Astrocyte (in vitro differentiated cells and primary cell): ENCODE results near the gene SART3. TPM values are rescaled to one million over a fixed set of nuclear protein-coding genes. Genes with fewer than 3 reads are reported as not detected.

Experiments
- DNase-seq: peaks from one replicate; pipeline ENCODE4 v3.0.0-alpha.2; 2010; ENCODE audit warnings: low read depth
- FAIRE-seq: peaks from 2 replicates; lab custom pipeline; 2011; peaks lifted over from hg19 to GRCh38; lab: Jason Lieb, UNC
- H2AFZ ChIP-seq: 2 replicates; pipeline ENCODE4 v1.6.0; 2012; ENCODE audit warnings: low read depth, low read length, inconsistent platforms
- H3K27ac ChIP-seq: 2 replicates; pipeline ENCODE4 v1.5.1; 2011; ENCODE audit warnings: low read depth, low read length, inconsistent platforms
- H3K27me3 ChIP-seq: 2 replicates; pipeline ENCODE4 v1.6.0; 2011; ENCODE audit warnings: low read length, inconsistent platforms; ENCODE audit not compliant: insufficient read depth
- H3K36me3 ChIP-seq: 2 replicates; pipeline ENCODE4 v1.5.1; 2011; ENCODE audit warnings: low read length, inconsistent platforms; ENCODE audit not compliant: insufficient read depth
- H3K4me1 ChIP-seq: 2 replicates; pipeline ENCODE4 v1.5.1; 2011; ENCODE audit warnings: low read length, inconsistent platforms; ENCODE audit not compliant: insufficient read depth
- H3K4me2 ChIP-seq: 2 replicates; pipeline ENCODE4 v1.6.0; 2012; ENCODE audit warnings: low read length, inconsistent platforms
- H3K4me3 ChIP-seq: 2 replicates; pipeline ENCODE4 v1.5.1; 2011; ENCODE audit warnings: low read depth, mild to moderate bottlenecking, low read length, inconsistent platforms; ENCODE audit not compliant: insufficient read depth
- H3K79me2 ChIP-seq: 2 replicates; pipeline ENCODE4 v1.6.0; 2012; ENCODE audit warnings: mild to moderate bottlenecking, low read length, inconsistent platforms; ENCODE audit not compliant: insufficient read depth
- H3K9ac ChIP-seq: 2 replicates; pipeline ENCODE4 v1.6.0; 2012; ENCODE audit warnings: mild to moderate bottlenecking, low read length, inconsistent platforms
- H3K9me3 ChIP-seq: 2 replicates; pipeline ENCODE4 v1.5.1; 2012; ENCODE audit warnings: low read depth, mild to moderate bottlenecking, low read length, inconsistent platforms; ENCODE audit not compliant: insufficient read depth
- H4K20me1 ChIP-seq: 2 replicates; pipeline ENCODE4 v1.6.0; 2012; ENCODE audit warnings: low read length, inconsistent platforms; ENCODE audit not compliant: insufficient read depth
- H3K27ac Mint-ChIP-seq: one replicate; pipeline ENCODE4 v1.8.0; 2021; ENCODE audit warnings: mild to moderate bottlenecking, mixed read lengths; ENCODE audit not compliant: unreplicated experiment
- H3K27me3 Mint-ChIP-seq: one replicate; pipeline ENCODE4 v1.8.0; 2021; ENCODE audit warnings: low read depth, mixed read lengths; ENCODE audit not compliant: unreplicated experiment
- H3K36me3 Mint-ChIP-seq: one replicate; pipeline ENCODE4 v1.8.0; 2021; ENCODE audit warnings: low read depth, mixed read lengths; ENCODE audit not compliant: unreplicated experiment
- H3K4me1 Mint-ChIP-seq: one replicate; pipeline ENCODE4 v1.8.0; 2021; ENCODE audit warnings: low read depth, mixed read lengths; ENCODE audit not compliant: unreplicated experiment
- H3K4me3 Mint-ChIP-seq: one replicate; pipeline ENCODE4 v1.8.0; 2021; ENCODE audit warnings: mild to moderate bottlenecking, moderate library complexity, mixed read lengths; ENCODE audit not compliant: unreplicated experiment
- H3K9me3 Mint-ChIP-seq: one replicate; pipeline ENCODE4 v1.8.0; 2021; ENCODE audit warnings: mild to moderate bottlenecking, mixed read lengths; ENCODE audit not compliant: unreplicated experiment
- CTCF ChIP-seq: IDR thresholded peaks from 2 replicates; pipeline ENCODE4 v1.5.1; 2011; ENCODE audit warnings: low read depth, mild to moderate bottlenecking, inconsistent platforms, low read length, moderate library complexity; ENCODE audit not compliant: insufficient read depth
- EZH2 ChIP-seq: IDR thresholded peaks from 2 replicates; pipeline ENCODE4 v1.6.1; 2012; ENCODE audit warnings: mild to moderate bottlenecking, low read length, inconsistent platforms; ENCODE audit not compliant: insufficient read depth
- total RNA-seq: library from RNA; stranded (reverse); gene quantifications from 2 replicates; pipeline ENCODE4 v1.2.1, GENCODE V29; 2021

Gene SART3
- total RNA-seq, 1 donor from 2014 or later: 48.4 TPM

- DNase-seq: peak; percentile 85
- Mint-ChIP-seq H3K9me3 (no peaks in the 10 kb centered on the region), H3K36me3 (peaks cover 8% of the 10 kb centered on the region), H3K27me3 (no peaks in the 10 kb centered on the region), H3K4me1 (peaks cover 31% of the 10 kb centered on the region), H3K27ac (peak overlapping the region; percentile 60), H3K4me3 (peak overlapping the region; percentile 8)
- Histone ChIP-seq H3K4me1 (no peaks in the 10 kb centered on the region), H3K4me2 (peak overlapping the region; percentile 7), H4K20me1 (peaks cover 76% of the 10 kb centered on the region), H3K4me3 (no peak overlapping the region), H3K27ac (no peak overlapping the region), H2AFZ (no peak overlapping the region), H3K27me3 (no peaks in the 10 kb centered on the region), H3K79me2 (peaks cover 84% of the 10 kb centered on the region), H3K36me3 (peaks cover 18% of the 10 kb centered on the region), H3K9ac (no peak overlapping the region), H3K9me3 (no peaks in the 10 kb centered on the region)
- TF ChIP-seq CTCF (no peak), EZH2 (no peak)
- FAIRE-seq: no peak
Observed at GRCh38 chr12:108551535-108551934, 9.4 kb downstream of the SART3 start.

- DNase-seq (no peak), FAIRE-seq (no peak)
- H3K9ac ChIP-seq: no peak overlapping the region
- Mint-ChIP-seq H3K27ac (no peak overlapping the region), H3K36me3 (peaks cover 13% of the 10 kb centered on the region), H3K4me1 (peaks cover 16% of the 10 kb centered on the region), H3K4me3 (no peak overlapping the region), H3K9me3 (no peaks in the 10 kb centered on the region), H3K27me3 (no peaks in the 10 kb centered on the region)
- H3K79me2 ChIP-seq: peaks cover 62% of the 10 kb centered on the region
- peaks cover 33% of the 10 kb centered on the region for H3K36me3 ChIP-seq
- peaks cover 72% of the 10 kb centered on the region for H4K20me1 ChIP-seq
- H3K4me3 ChIP-seq: no peak overlapping the region
- H2AFZ ChIP-seq: no peak overlapping the region
- H3K27me3 ChIP-seq: no peaks in the 10 kb centered on the region
- H3K4me2 ChIP-seq: no peak overlapping the region
- H3K9me3 ChIP-seq: no peaks in the 10 kb centered on the region
- TF ChIP-seq CTCF (no peak), EZH2 (no peak)
- no peaks in the 10 kb centered on the region for H3K4me1 ChIP-seq
- no peak overlapping the region for H3K27ac ChIP-seq
Observed at GRCh38 chr12:108548954-108549521, 11.9 kb downstream of the SART3 start.

GRCh38 chr12:108547686-108548085 lies 13.3 kb downstream of the SART3 start:
- Histone ChIP-seq H3K36me3 (peaks cover 46% of the 10 kb centered on the region), H3K9me3 (no peaks in the 10 kb centered on the region), H4K20me1 (peaks cover 73% of the 10 kb centered on the region), H3K4me2 (no peak overlapping the region), H3K27ac (no peak overlapping the region), H3K4me3 (no peak overlapping the region), H3K79me2 (peaks cover 61% of the 10 kb centered on the region), H3K9ac (no peak overlapping the region), H3K4me1 (no peaks in the 10 kb centered on the region), H3K27me3 (no peaks in the 10 kb centered on the region), H2AFZ (no peak overlapping the region)
- no peak for FAIRE-seq
- TF ChIP-seq EZH2 (no peak), CTCF (no peak)
- Mint-ChIP-seq H3K9me3 (no peaks in the 10 kb centered on the region), H3K27ac (no peak overlapping the region), H3K4me3 (no peak overlapping the region), H3K36me3 (peaks cover 21% of the 10 kb centered on the region), H3K27me3 (no peaks in the 10 kb centered on the region), H3K4me1 (peaks cover 12% of the 10 kb centered on the region)
- DNase-seq: no peak
